Stimulated activated CD4-positive, alpha-beta T cell treated with anti-CD3 and anti-CD28 coated beads, Interleukin-12 subunit alpha, Interleukin-12 subunit beta, amount 100 ng/mL, for 4 hours (primary cell): ENCODE measurements around the gene CAND1.
A peak's percentile ranks its signal among the peaks of the same experiment; 100 is the strongest.

Experiments
- DNase-seq: peaks from one replicate; pipeline ENCODE4 v3.0.0-alpha.2; 2020

The CAND1 gene

DNA sequence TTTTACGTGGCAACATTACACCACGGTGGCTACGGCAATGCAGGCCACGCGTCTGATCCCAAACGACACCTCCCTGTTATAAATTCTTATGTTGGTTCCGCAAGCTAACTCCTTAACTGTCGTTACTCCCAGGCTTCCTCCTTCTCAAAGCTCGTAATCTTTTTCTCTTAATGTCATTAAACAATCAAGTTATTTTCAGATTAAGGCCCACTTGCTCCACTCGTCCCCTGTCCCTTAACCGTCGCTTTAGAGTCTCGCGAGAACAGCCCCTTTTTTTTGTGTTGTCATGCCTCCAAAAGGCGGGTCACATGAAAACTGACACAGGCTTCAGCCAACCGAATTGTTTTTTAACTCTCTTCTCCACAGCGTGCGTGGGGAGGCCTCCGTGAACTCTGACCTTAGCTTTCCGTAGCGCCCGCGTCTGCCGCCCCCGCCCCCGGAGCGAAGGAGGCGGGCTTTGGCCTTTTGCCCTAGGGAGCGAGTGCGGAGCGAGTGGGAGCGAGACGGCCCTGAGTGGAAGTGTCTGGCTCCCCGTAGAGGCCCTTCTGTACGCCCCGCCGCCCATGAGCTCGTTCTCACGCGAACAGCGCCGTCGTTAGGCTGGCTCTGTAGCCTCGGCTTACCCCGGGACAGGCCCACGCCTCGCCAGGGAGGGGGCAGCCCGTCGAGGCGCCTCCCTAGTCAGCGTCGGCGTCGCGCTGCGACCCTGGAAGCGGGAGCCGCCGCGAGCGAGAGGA, at the start of gene CAND1:
Gene CAND1 (plus strand): TSS at position 463 of the 737 bp plus-strand sequence. CDS start 360 bp downstream, outside the sequence.
- peak; percentile 94 for DNase-seq

DNA sequence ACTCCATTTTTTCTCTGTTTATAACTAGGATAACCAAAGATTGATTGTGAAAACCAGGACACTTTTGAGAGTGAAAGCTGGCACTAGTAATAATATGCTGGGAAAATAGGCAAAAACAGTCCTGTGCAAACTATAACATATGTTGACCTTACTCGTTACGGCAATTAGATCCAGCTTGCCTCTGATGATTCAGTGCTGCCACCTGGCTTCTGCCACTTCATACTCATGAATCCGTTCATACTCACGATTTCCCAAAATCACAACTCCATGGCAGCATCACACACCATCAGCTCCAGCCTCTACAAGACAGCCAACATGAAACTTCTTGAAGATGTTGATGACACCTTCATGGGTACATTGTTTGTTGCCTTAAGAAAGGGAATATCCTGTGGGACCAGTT, 49.1 kb upstream of the CAND1 start:
- DNase-seq: no peak

DNA sequence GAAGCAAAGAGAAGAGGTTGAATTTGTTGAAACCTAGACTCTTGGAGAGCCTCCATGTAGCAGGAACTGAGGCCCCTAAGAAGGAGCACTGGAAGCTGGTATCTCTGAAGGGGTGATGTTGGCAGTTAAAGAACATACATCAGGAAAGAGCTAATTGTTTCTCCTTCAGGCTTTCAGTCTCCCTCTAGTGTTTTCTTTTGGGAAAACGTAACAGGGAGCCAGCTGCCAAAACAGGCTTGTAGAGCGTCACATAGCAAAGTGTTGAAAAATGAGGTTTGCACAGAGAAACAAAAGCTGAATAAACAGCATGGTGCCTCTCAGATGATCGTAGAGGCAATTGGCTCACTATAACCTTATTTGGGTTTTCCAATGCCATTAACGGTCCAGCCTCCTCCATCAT, 46.9 kb upstream of the CAND1 start:
- no peak for DNase-seq

DNA sequence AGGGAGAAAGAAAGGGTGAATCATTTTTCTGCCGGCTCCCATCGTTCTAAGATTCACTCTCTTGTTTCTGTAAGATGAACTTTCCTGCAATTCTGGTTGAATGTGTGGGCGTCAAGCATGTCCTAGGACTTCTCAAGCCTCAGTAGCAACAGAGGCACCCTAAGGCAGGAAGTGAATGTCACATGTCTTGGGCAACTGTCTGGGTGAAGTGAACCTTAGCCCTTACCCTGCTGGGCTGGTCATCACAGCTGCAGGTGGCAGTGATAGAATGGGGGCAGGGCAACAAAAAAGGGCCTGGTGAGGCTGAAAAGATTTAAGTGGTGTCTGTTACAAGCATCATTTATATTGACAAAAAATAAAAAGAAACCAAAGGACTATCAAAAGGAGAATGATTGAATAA, 45.9 kb upstream of the CAND1 start:
- no peak for DNase-seq

DNA sequence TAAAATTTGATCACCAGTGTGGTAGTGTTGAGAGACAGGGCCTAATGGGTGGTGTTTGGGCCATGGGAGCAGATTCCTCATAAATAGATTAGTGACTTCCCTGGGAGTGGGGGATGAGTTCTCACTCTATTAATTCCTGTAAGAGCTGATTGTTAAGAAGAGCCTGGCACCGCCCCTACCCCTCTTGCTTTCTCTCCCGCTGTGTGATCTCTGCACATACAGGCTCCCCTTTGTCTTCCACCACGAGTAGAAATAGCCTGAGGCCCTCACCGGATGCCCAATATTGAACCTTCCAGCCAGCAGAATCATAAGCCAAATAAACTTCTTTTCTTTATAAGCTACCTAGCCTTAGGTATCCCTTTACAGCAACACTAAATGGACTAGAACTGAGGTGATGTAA, 31.9 kb upstream of the CAND1 start:
- no peak for DNase-seq

DNA sequence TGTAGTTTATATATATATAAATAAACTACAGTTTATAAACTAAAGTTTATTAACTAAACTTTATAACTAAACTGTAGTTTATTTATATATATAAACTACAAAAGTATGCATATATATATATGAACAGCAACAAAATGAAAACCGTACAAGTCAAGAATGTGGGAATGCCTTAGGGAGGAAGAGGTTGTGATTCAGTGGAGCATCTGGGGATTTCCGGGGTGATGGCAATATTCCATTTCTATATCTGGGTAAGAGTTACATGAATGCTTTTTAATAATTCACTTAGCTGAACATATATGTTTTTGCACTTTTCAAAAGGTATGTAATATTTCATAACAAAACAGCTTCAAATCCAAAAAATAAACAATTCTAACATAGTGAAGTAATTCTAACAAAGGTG, 30.1 kb upstream of the CAND1 start:
- no peak for DNase-seq

DNA sequence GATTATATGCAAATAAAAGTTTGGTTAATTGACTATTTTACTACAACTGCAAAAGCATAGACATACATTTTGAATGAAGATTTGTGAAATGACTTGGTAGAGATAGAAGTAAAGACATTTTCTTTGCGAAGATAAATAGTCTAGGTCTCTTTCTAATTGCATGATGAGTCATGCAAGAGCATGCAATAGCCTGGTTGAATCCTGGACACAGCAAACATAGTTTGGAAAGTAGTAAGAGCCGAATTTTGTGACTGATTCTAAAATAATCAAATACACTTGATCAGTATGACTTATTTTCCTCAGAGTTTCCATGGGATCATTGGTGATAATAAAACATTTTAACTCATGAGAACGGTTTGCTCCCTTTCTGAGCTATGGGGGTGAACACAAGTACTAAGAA, 27.7 kb upstream of the CAND1 start:
- no peak for DNase-seq

DNA sequence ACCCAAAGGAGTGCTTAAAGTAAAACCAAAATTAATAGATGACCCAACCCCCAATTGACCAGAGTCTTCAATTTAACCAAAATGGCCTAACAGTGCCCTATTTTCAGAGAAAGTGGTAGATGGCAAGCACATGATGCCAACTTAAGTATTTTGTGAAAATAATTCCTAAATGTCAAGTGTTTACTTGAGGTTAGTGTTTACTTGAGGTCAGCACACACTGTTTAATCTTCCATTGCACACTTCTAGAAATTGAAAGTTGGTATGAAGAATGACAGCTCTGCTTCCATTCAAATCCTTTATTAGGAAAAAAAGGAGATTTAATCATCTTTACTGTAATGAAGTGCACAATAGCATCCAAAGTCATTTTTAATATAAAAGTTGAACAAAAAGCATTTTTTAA, 25.9 kb upstream of the CAND1 start:
- no peak for DNase-seq

DNA sequence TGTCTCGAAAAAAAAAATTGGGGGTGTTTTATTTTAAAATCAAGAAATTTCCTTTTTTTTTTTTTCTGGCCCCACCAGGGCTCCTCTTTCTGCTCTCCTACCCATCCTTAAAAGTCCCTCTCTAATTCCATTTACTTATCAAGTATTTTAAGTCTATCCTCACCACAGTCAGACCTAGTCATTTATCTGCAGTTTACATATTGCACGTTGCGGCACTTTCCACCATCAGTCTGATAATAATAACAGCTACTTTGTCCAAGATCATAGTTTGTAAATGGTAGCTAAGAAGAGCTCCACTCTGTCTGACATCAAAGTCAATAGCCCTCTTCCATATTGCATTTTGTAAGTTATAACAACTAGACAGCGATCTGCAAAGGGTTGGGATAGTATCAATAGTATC, 23.6 kb upstream of the CAND1 start:
- DNase-seq: no peak

DNA sequence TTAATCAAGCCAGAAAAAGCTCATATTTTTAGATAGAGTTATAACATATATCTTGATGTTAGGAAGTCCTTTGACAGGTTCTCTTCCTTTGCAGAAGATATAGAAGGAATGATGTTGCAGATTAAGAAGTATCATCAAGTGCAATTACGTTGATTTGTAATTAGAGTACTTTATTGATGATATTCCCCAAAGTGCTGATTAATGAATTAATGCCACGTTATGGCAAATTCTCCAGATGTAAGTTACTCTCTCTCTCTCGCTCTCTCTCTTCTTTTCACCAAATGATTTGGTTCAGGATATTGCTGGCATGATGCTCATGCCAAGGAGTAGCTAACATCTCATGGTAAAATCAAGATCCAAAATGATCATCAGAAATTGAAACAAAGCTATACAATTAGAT, 18.1 kb upstream of the CAND1 start:
- DNase-seq: no peak

DNA sequence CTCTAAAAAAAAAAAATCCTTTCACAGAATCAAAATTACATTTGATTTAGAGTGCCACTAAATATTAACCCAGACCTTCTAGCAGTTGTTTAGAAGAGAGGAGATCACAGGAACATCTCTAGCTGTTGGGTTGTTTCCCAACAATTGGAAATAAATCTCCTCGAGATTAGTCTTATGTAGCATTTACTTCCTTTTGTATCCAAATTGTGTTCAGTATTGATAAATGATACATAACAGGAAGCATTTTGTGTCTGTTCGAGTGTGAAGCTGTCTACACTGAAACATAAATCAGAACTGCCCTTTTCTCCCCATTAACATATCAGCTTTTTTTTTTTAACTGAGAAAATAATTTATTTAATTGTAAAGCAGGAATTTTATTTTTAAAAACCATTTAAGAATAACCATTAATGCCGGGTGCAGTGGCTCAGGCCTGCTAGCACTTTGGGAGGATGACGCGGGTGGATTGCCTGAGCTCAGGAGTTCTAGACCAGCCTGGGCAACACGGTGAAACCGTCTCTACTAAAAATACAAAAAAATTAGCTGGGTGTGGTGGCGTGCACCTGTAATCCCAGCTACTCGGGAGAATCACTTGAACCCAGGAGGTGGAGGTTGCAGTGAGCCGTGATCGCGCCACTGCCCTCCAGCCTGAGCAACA, 14.7 kb upstream of the CAND1 start:
- DNase-seq: no peak

DNA sequence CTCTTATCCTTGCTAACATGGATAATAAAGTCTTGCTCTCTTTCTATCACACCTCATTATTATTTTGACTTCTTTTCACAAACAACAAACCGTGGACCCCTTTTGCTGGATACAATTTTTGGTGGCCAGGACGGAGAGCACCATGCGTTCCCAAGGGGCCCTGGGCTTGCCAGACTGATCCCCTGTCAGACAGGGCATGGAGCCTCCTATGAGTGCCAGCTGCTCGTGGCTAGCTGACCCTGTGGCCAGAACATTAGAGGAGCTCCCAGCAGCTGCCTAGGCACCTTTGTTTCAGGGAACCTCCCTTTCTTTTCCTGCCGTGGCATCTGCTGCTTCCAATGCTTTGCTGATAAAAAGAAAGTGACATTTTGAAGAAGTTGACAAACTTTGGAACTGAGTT, 12.5 kb upstream of the CAND1 start:
- DNase-seq: no peak

DNA sequence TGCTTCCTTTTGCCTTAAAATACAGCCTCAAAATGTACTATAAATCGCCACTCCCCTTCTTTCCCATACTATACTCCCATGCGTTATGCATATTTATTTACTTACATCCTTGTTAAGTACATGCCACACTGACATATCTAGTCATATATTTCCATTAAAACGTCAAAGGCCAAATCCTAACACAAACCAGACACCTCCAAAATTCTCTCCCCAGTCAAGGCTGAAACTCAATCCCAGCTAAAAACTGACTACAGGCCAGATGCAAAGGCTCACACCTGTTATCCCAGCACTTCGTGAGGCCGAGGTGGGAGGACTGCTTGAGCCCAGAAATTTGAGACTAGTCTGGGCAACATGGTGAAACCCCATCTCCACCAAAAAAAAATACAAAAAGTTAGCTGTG, 5.7 kb upstream of the CAND1 start:
- DNase-seq: no peak

DNA sequence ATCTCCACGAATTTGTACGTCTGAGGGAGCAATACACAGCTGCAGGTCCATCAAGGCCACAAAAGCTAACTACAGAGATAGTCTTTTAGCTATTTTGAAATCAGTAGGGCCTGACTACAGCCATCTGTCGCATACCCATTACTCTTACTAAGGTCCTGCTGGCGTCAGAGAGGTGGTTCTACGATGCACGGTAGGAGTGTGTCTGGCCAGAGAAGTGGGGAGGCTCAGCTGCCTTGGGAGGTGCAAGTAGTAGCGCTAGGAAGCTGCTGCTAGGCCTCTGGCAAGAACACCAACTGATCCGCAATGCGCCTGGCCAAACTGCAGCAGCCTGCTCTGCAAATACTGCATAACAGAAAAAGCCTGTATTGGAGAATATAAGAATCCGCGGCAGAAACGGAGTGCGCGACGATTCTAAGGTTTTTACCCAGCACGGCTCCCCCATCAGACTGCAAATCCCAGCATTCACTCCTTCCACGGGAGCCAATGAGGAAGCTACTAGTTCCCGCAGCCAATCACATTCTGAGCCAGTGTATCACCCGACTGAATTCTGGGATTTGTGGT, 743 bp upstream of the CAND1 start:
- peak; percentile 67 for DNase-seq

DNA sequence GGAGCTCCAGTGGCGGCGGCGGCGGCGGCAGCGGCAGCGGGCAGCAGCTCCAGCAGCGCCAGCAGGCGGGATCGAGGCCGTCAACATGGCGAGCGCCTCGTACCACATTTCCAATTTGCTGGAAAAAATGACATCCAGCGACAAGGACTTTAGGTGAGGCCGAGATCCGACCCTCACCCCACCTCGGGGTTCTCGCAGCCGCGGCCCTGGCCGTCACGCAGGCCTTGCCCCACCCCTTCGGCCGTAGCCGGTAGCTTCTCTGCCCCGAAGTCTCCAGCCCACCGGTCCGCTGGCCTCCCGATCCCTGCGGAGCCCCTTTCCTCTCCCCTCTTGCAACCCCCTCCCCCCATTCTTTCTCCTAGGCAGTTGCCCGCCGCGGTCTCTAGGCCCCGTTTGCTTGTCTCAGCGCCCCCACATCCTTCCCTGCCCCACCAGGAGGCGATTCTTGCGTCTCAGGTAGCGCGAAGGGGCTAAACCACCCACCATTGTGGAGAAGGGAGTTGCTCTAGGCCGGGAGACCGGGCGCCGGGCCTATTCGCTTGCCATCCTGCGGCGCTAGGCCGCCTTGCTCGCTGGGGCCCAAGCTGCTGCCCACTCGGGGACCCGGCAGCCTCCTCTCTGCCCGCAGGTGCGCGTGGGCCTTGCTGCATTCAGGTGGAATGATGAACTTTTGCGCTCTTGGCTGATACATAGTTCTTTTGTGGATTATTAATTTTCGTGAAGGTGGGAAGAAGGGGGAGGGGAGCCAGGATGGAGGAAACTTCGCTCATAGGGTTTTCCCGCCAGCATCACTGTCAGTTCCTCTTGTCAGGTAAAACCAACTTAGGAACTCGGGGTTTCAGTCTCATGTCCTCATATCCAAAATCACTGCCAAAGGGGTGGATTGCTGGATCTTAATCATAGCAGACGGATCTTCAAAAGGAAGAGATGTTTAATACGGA, 745 bp downstream of the CAND1 start:
- DNase-seq: peak; percentile 46

DNA sequence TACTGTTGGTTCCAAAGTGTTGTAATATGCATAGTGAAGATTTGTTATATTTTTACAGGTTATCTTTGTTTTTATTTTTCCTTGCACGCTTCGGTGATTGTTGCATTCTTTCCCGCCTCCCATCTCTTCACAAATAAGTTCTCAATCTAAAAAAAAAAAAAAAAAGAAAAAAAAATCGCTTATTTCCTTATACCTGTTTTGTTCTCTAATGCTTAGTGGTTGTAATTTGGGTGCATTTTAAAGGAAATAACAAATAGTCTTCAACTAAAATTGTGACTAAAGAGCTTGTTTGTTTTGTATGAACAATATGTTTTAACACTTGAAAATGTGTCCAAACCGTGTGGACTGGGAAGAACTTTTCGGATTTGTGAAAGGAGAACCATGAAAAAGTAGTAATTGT, 1.5 kb downstream of the CAND1 start:
- no peak for DNase-seq

DNA sequence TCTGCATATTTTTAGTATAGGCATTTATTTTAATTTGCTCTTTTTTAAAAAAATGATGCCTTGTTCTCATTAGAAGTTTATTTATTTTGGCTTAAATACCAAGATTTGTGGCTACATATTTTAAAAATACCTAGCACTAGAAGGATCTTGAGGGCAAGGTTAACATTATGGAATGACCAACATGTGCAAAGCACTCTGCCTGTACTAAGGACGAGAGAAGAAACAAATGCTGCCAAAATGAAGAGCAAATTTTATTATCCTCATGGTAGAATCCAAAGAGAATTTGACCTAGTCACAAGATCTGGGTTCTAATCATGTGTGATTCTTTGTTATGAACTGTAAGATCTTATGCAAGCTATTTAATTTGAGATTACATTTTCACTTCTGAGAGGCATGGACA, 2.8 kb downstream of the CAND1 start:
- DNase-seq: no peak

DNA sequence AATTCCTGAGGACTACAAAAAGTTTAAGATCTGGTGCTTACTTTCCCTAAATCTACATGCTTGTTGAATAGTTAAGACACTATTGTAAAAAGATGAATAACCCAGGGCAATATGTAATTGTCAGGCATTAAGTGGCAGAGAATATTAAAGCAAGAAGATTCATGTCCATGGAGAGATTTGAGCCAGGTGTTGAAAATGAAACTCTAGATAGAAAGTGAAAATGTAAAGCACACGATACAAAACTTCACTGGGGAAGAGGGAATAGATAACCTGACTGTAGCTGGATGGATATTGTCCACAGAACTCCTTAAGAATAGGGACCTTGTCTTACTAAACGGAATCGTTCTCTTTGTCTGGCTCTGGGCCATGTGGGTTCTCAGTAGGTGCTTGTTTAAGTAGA, 5.0 kb downstream of the CAND1 start:
- no peak for DNase-seq

DNA sequence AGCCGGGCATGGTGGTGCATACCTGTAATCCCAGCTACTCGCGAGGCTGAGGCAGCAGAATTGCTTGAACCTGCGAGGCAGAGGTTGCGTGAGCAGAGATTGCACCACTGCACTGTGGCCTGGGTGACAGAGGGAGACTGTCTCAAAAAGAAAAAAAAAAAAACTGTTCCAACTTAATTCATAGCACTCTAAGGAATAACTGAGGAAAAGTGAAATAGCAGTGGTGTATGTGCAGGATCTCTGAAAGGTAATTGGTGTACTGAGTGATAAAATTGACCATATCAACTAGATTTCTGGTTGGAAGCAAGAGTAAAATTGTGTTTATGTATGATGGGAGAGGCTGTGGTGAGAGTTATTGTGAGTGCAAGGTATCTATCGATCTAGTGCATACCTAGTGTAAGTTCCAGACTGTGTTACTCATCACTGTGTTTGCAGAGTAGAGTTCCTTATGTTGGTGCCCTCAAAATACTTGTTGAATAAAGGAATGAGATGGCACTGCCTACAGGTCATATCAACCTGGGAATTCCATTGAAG, 6.3 kb downstream of the CAND1 start:
- no peak for DNase-seq

DNA sequence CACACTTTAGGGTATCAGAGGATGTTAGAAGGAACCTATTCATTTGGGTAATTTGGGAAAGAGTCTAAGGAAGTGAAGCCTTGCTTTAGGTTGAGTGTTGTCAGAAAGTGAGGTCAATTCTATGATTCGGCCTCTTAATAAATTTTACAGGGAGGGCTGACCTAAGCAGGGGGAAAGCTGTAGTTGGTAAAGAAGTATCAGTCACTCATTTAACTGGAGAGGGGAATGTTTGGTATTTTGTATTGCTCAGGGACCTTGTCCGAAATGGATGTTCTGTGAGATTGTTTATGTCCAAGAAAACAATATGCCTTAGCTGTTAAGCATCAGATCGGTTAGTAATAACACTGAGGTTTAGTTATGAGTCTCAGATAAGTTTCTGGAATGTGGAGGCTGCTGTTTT, 7.3 kb downstream of the CAND1 start:
- no peak for DNase-seq

DNA sequence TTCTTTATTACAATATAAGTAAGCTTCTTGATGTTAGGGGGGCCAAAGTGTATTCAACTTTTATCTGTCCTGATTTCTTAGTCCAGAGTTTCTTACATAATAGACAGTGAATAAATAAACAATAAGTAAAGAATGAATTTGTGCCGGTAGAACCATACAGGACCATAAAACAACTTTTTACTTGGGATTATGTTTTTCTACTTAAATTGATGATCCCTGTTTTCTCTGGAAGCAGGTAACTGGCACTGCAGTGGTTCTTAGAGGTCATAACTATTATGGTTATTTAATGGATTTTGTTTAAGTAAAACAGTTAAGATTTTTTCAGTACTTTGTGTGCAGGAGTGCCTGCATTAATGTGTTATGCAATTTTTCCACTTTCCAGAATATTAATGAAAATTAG, 10.5 kb downstream of the CAND1 start:
- no peak for DNase-seq

DNA sequence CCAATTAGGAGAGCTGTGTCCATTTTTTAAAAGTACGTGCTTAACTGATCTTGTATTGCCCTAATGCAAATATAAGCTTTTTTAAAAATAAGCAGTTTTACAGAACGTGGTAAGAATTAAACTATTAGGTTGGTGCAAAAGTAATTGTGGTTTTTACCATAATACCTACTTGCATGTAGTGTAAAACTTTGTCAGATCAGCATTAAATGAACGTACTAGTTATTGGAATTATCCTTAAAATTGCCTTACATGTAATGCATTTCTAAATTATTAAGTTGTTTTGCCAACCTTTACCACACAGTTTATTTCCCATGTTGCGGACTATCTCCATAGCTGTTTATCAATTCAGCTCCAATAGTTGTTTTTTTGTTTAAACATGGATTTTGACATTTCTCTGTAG, 10.9 kb downstream of the CAND1 start:
- DNase-seq: no peak

DNA sequence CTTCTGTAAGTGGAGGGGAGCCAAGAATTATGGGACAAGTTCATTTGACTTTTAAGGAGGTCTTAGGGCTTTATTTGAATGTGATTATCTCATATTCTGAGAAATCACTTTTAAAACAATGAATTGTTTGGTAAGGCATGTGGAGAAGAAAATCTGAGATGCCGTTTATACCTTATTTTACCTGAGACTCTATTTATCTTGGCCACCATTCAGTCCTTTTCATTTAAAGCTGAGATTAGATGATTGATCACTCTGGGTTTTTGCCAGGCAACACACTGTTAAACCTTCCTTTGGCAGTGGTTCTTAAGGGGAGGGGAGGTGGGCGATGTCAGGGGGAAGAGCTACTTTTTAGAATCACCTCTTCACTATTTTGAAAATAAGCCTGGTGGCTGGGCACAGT, 11.4 kb downstream of the CAND1 start:
- DNase-seq: no peak
